ENCODE data around the gene NOTO. TPM values are rescaled to one million over a fixed set of nuclear protein-coding genes. Genes with fewer than 3 reads are reported as not detected.
A peak's percentile ranks its signal among the peaks of the same experiment; 100 is the strongest.

The NOTO gene
- total and polyA plus RNA-seq, 2 donors, result 0.08 TPM; not detected in 1

DNA sequence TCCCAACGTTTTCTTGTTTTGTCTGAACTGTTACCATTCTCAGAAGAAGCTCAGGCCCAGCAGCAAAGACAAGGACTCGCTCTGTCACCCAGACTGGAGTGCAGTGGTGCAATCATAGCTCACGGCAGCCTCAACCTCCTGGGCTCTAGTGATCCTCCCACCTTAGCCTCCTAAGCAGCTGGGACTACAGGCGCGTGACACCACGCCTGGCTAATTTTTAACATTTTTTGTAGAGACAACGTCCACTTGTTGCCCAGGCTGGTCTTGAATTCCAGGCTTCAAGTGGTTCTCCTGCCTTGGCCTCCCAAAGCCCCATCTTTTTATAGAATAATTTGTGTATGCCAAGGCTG, 9.7 kb downstream of the NOTO start:
- Histone ChIP-seq H3K4me1 (ENCODE audit: insufficient read depth) (no peaks in the 10 kb centered on the region), H3K4me3 (ENCODE audit: low read depth, low read length) (no peak overlapping the region), H3K36me3 (ENCODE audit: insufficient read depth) (no peaks in the 10 kb centered on the region), H3K27ac (ENCODE audit: low read depth) (no peak overlapping the region)
- 74% methylated on average over 7 of the region's 7 CpGs for WGBS
- DNase-seq (ENCODE audit: extremely low spot score), result no peak

DNA sequence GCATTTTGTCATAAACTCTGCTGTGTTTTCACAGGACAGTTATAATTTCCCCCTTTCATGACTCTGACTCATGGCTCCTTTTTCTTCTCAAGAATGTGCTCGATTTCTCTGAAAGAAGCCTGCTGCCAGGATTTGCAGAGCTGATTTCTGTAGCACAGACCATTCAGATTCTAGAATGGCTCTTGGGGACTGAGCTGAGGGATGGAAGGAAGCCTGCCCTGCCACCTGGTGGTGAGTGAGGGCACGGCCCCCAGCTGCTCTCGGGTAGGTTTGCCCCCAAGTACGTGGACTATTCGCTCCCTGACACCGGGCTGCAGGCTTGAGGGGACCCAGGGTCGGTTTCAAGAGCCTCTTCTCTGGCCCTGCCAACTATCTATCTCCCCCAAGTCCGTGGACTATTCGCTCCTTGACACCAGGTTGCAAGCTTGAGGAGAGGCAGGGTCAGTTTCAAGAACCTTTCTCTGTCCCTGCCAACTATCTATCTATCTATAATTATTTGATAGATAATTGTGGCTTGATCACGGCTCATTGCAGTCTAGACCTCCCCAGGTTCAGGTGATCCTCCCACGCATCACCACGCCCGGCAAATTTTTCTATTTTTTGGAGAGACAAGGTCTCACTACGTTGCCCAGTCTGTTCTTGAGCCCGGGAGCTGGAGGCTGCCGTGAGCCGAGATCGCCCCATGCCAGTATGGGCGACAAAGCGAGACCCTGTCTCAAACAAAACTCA, 10.2 kb downstream of the NOTO start:
- H3K4me3 ChIP-seq (ENCODE audit: low read depth, low read length), result no peak overlapping the region
- H3K4me1 ChIP-seq (ENCODE audit: insufficient read depth), result no peaks in the 10 kb centered on the region
- H3K36me3 ChIP-seq (ENCODE audit: insufficient read depth), result no peaks in the 10 kb centered on the region
- no peak overlapping the region for H3K27ac ChIP-seq (ENCODE audit: low read depth)
- 56% methylated on average over 20 of the region's 20 CpGs for WGBS
- no peak for DNase-seq (ENCODE audit: extremely low spot score)

DNA sequence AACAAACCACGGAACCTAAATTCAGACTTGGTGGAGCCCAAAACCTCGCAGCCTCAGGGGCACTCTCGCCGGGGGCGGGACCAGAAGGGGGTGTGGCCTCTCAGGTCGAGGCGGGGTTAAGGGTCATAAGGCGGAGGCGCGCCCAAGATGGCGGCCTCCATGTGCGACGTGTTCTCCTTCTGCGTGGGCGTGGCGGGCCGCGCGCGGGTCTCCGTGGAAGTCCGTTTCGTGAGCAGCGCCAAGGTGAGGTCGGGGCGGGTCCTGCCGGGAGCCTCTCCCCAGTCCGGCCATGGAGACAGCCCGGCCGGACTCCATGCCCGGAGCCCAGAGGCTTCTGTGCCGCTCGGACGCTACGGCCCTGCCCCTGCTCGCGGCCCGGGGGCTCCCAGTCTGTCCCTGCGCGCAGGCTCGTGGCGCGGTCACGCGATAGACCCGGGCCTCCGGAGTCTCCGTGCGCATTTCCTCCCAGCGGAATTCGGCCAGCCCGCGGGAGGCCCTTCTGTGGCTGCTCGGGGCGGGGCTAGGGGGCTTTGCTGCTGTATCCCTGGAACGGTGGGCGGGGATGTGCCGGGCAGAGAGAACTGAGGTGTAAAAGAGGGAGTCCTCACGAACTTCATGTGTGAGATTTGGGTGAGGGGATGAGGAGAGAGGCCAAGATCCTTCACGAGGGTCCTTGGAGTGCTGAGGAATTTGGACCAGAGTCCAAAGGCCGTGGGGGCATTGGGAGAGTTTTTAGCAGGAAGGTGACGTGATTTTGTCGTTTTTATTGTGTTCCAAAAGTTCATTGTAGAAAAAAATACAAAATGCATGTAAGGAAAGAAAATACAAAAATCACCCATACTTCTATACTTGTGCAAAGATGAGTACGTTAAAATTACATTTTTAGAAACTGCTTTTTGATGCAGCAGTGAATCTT, 12.0 kb downstream of the NOTO start, which contains the start of gene SMYD5:
Gene SMYD5, plus strand, starts transcription at position 126 of the 916 bp plus-strand sequence. Its CDS starts 22 bp downstream, at position 148.
- H3K4me1 ChIP-seq (ENCODE audit: insufficient read depth), result no peaks in the 10 kb centered on the region
- H3K4me3 ChIP-seq (ENCODE audit: low read depth, low read length), result peak within 1 kb of the TSS; percentile 90
- peak; percentile 53 for DNase-seq (ENCODE audit: extremely low spot score)
- H3K27ac ChIP-seq (ENCODE audit: low read depth), result peak within 1 kb of the TSS; percentile 48
- no peaks in the 10 kb centered on the region for H3K36me3 ChIP-seq (ENCODE audit: insufficient read depth)
- under 1% methylated on average over 64 of the region's 64 CpGs for WGBS

DNA sequence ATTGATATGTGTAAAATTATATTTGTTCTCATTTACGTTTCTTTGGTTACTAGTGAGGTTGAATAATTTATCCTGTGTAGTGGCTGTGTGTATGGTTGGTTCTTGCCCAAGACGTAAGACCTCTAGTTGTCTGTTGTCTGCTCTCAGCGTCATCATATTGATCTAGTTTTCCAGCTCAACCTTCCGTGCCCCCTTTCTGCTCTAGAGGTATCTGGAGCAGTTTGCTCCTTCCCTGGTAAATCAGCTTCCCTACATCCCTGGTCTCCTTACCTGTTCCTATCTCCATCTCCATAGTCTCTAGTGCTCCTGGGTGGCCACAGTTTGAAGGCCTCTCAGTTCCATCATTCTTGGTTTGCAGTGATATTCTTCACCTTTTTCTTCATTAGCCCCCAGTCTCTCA, 12.9 kb downstream of the NOTO start:
- 72% methylated on average over 4 of the region's 4 CpGs for WGBS
- no peak for DNase-seq (ENCODE audit: extremely low spot score)
- H3K36me3 ChIP-seq (ENCODE audit: insufficient read depth), result no peaks in the 10 kb centered on the region
- H3K4me3 ChIP-seq (ENCODE audit: low read depth, low read length), result no peak overlapping the region
- no peak overlapping the region for H3K27ac ChIP-seq (ENCODE audit: low read depth)
- no peaks in the 10 kb centered on the region for H3K4me1 ChIP-seq (ENCODE audit: insufficient read depth)

DNA sequence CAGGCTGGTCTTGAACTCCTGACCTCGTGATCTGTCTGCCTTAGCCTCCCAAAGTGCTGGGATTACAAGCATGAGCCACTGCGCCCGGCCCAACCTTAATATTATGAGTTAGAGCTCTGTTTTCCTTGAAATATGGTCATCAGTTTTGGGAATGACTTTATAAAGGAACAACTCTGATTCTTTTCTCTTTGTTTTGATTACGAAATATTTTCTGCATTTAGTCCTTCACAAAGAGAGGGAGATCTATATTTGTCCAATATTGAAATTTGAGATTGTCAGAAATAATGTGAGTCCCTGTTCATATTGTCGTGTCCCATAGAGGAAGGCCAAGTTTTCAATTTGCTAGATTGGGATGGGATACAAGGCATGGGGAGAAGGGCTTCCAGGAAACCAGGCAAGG, 14.8 kb downstream of the NOTO start:
- WGBS, result 91% methylated on average over 5 of the region's 5 CpGs
- H3K27ac ChIP-seq (ENCODE audit: low read depth), result no peak overlapping the region
- no peak overlapping the region for H3K4me3 ChIP-seq (ENCODE audit: low read depth, low read length)
- no peak for DNase-seq (ENCODE audit: extremely low spot score)
- H3K4me1 ChIP-seq (ENCODE audit: insufficient read depth), result no peaks in the 10 kb centered on the region
- H3K36me3 ChIP-seq (ENCODE audit: insufficient read depth), result no peaks in the 10 kb centered on the region

DNA sequence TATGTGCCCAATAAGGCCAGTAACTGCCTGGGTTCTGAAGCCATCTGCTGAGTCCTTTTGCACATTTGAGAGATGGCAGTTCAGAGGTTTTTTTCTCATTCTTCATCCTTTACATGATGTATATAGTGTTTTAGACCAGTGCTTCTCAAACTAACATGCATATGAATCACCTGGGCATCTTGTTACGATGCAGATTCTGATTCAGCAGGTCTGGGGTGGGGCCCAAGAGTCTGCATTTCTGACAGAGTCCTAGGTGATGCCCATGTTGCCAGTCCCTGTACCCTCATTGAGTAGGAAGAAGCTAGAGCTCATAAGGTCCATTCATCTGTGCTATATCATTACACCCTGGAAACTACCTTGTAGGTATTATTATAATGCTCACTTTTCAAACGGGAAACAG, 15.5 kb downstream of the NOTO start:
- Histone ChIP-seq H3K36me3 (ENCODE audit: insufficient read depth) (no peaks in the 10 kb centered on the region), H3K27ac (ENCODE audit: low read depth) (no peak overlapping the region), H3K4me1 (ENCODE audit: insufficient read depth) (no peaks in the 10 kb centered on the region), H3K4me3 (ENCODE audit: low read depth, low read length) (no peak overlapping the region)
- WGBS, result 85% methylated on average over 2 of the region's 2 CpGs
- DNase-seq (ENCODE audit: extremely low spot score), result no peak

DNA sequence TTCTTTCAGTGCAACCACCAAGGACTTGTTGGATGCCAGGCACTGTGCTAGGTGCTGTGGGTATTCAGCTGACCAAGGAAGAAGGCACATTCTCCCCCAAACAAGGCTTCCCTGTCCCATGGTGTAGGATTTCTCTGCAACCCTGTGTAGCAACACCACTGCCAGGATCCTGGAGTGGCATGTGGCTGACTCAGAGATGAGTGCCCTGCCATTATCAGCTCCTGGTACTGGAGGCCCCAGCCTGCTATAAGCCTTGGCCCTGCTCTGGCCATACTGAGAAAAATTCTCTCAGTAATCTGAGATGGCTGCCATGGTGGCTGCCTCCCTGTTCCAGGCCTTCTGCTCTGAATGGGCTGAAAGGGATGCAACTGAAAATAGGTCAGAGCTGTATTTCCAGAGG, 15.9 kb downstream of the NOTO start:
- no peak overlapping the region for H3K4me3 ChIP-seq (ENCODE audit: low read depth, low read length)
- no peaks in the 10 kb centered on the region for H3K4me1 ChIP-seq (ENCODE audit: insufficient read depth)
- no peak overlapping the region for H3K27ac ChIP-seq (ENCODE audit: low read depth)
- no peak for DNase-seq (ENCODE audit: extremely low spot score)
- no peaks in the 10 kb centered on the region for H3K36me3 ChIP-seq (ENCODE audit: insufficient read depth)

DNA sequence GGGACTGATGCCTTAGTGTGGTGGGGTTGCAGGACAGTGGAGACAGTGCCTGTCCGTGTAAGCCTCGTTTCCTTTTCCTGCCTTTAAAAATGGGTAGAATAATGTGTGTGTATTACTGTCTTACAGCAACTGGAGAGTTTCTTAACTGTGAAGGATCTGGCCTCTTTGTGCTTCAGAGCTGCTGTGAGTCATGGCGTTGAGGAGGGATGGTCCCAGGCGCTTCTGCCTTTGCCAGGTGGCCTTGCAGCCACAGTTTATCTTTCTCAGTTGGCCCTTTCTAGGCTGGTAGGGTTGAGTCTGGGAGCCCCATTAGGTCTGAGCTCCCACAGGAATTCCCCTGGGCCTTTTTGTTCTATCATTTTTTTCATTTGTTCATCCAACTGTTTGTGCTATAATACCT, 21.4 kb downstream of the NOTO start:
- H3K27ac ChIP-seq (ENCODE audit: low read depth), result no peak overlapping the region
- H3K4me1 ChIP-seq (ENCODE audit: insufficient read depth), result no peaks in the 10 kb centered on the region
- H3K36me3 ChIP-seq (ENCODE audit: insufficient read depth), result no peaks in the 10 kb centered on the region
- no peak overlapping the region for H3K4me3 ChIP-seq (ENCODE audit: low read depth, low read length)
- 88% methylated on average over 4 of the region's 4 CpGs for WGBS
- DNase-seq (ENCODE audit: extremely low spot score), result no peak

DNA sequence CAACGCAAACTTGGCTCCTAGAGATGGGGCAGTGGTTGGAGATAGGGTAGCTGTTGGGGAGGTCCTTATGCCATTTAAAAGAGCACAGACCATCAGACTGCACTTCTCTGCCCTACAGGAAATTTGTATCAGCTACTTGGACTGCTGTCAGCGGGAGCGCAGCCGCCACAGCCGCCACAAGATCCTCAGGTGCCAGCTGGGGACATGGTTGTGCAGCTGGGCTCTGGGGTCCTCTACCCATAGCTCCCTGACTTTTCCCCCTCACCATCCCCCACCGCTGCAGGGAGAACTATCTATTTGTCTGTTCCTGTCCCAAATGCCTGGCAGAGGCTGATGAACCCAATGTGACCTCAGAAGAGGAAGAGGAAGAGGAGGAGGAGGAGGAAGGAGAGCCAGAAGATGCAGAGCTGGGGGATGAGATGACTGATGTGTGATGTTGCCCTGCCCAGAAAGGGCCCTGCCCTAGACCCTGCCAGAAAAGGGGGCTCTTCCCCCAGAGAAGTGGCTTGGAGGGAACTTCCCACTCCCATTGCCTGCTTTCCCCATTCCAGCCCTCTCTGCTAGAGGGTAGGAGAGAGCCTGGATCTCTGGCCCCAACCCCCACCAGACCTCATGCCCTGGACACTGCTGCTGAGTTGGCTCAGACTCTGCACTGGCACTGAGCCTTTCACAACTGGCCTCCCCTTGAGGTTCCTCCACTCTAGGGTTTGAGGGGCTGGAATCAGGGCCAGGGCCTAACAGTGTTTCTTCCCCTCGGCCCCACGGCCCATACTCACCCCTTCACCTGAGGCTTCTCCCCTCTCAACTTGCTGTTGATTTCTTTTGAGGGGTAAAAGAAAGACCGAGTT, 23.4 kb downstream of the NOTO start:
- H3K4me1 ChIP-seq (ENCODE audit: insufficient read depth), result no peaks in the 10 kb centered on the region
- no peak for DNase-seq (ENCODE audit: extremely low spot score)
- no peak overlapping the region for H3K4me3 ChIP-seq (ENCODE audit: low read depth, low read length)
- WGBS, result 77% methylated on average over 9 of the region's 9 CpGs
- H3K27ac ChIP-seq (ENCODE audit: low read depth), result no peak overlapping the region
- no peaks in the 10 kb centered on the region for H3K36me3 ChIP-seq (ENCODE audit: insufficient read depth)

DNA sequence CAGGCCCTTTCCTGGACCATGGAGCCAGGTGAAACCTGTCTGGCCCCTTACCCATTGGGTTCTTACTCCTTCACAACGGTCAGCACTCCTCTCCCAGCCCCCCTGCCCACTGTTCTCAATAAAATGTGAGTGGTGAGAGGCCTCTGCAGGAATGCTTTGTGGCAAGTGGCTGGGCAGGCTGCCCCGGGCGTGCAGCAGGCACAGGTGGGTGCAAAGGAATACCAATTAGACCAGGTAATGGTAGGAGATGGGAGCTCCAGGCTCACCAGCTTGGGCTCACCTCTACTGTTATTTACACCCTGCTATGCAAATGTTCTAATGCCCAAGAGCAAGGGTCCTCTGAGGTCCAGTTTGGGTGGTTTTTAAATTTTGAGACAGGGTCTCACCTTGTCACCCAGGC, 24.7 kb downstream of the NOTO start:
- 85% methylated on average over 3 of the region's 3 CpGs for WGBS
- Histone ChIP-seq H3K36me3 (ENCODE audit: insufficient read depth) (no peaks in the 10 kb centered on the region), H3K27ac (ENCODE audit: low read depth) (no peak overlapping the region), H3K4me3 (ENCODE audit: low read depth, low read length) (no peak overlapping the region), H3K4me1 (ENCODE audit: insufficient read depth) (no peaks in the 10 kb centered on the region)
- DNase-seq (ENCODE audit: extremely low spot score), result no peak

DNA sequence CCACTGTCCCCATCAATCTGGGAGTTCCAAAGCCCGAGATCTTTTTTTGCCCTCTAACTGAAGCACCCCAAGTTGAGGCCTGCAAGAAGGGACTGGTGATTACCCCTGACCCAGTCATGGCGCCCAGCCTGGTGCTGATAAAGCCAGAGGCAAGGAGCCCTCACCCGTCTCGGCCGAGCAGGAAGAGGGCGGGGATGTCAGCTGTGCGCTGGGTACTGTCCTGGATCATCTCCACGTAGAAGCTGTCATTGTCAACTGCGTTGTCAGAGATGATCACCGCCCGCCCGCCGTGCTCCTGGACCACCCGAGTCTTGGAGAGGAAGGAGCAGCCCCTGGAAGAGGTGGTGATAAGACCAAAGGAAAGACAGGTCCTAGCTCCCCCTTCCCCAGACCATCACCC, 26.3 kb downstream of the NOTO start:
- Histone ChIP-seq H3K4me3 (ENCODE audit: low read depth, low read length) (no peak overlapping the region), H3K36me3 (ENCODE audit: insufficient read depth) (no peaks in the 10 kb centered on the region), H3K27ac (ENCODE audit: low read depth) (no peak overlapping the region), H3K4me1 (ENCODE audit: insufficient read depth) (no peaks in the 10 kb centered on the region)
- 80% methylated on average over 14 of the region's 14 CpGs for WGBS
- no peak for DNase-seq (ENCODE audit: extremely low spot score)

DNA sequence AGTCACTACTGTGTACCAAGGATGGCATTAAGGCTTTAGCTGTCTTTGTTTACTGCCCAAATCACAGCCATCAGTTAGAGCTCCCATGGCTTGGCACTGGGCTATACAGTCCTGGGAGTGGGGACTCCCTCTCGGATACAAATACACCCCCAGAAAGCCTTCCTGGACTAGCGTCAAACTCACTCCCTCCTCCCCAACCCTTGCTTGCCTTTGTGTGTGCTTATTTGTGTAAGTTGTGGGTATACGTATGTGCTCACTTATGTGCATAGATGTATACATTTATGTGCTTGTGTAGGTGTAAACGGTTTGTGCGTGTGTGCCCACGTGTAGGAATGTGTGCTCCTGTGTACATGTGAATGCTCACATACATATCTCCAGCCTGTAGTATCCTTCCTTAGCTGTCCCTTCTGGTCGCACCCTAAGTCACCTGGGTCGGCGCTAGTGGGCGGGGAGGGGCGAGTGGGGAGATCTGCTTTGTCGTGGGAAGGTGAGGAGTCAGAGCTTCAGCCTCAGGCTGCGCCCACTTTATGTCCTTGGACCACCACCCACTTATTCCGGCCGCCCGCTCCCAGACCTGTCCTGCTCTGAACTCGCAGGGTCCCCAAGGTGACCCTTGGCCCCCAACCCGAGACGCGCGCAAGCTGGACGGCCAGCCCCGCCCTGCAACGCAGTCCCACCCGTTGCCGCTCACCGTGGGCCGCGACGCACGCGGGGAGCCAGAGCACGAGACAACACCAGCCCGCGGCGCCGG, 30.2 kb downstream of the NOTO start:
- Histone ChIP-seq H3K4me3 (ENCODE audit: low read depth, low read length) (peak overlapping the region; percentile 71), H3K27ac (ENCODE audit: low read depth) (no peak overlapping the region), H3K4me1 (ENCODE audit: insufficient read depth) (peaks cover 3% of the 10 kb centered on the region), H3K36me3 (ENCODE audit: insufficient read depth) (no peaks in the 10 kb centered on the region)
- DNase-seq (ENCODE audit: extremely low spot score), result no peak
- 1% methylated on average over 37 of the region's 37 CpGs for WGBS

All from urinary bladder (tissue), 4 donors.